ENCODE measurements around the gene ESR2.

- TF ChIP-seq CTCF (IDR thresholded peaks at IDR 0.05): no peak
- TF ChIP-seq POLR2A (IDR thresholded peaks at IDR 0.05): no peak
Measured at GRCh38 chr14:64119980-64120379, 174.2 kb downstream of the ESR2 start.

All from body of pancreas (tissue), 4 donors.